K562 (cell line): Measurements from ENCODE around the gene BCAR1. TPM values are rescaled to one million over a fixed set of nuclear protein-coding genes. Genes with fewer than 3 reads are reported as not detected.

Experiments
- ATAC-seq: fragments of 200-7000 bp; cut with Tn5 transposase; 3 replicates; pipeline ENCODE4 v1.9.1; 2020; ENCODE audit warnings: moderate library complexity
- BruUV-seq: library from RNA; stranded (reverse); fragments of 400-500 nt; replicated peaks from 2 replicates; lab custom pipeline; 2021; lab: Mats Ljungman, UMichigan
- CTCF ChIA-PET: fragments of 300-600 bp; formaldehyde crosslinking; extraction: SDS; loops from one replicate; lab custom pipeline; 2021; ENCODE audit warnings: low intra/inter-chr PET ratio; lab: Yijun Ruan, JAX
- POLR2A ChIA-PET: fragments of 300-600, 350-650 bp; sonication (Branson Sonifier 250); formaldehyde crosslinking; extraction: SDS; loops from one replicate; lab custom pipeline; 2021; ENCODE audit warnings: antibody characterized with exemption, inconsistent platforms; lab: Yijun Ruan, JAX
- DNase-seq, 4 experiments: peaks; one replicate each; pipeline versions ENCODE4 v3.0.0 to v3.0.0-alpha.2; 2011 to 2018; ENCODE audit warnings: low spot score in 3 of 4, mixed read lengths in 3 of 4; ENCODE audit errors: extremely low read depth in 1 of 4
- FAIRE-seq: peaks from 2 replicates; lab custom pipeline; 2011; peaks lifted over from hg19 to GRCh38; lab: Jason Lieb, UNC
- H2AFZ ChIP-seq: 2 replicates; pipeline ENCODE4 v1.6.0; 2011; ENCODE audit warnings: low read depth, low read length, control low read depth, inconsistent platforms
- H3K27ac ChIP-seq: fragments of 200-600 bp; 3 replicates; pipeline ENCODE4 v1.8.0; 2011; ENCODE audit warnings: low read depth, mild to moderate bottlenecking, control low read depth, inconsistent platforms, low read length, moderate library complexity, mixed read lengths; ENCODE audit errors: extremely low read depth
- H3K27me3 ChIP-seq, 2 experiments: fragments of 300-600 bp in 1 of 2; 2 replicates in 1 of 2; 3 replicates in 1 of 2; pipeline versions ENCODE4 v1.6.0 to v1.8.0; 2011; ENCODE audit warnings: inconsistent platforms in 2 of 2, low read length in 2 of 2, mild to moderate bottlenecking in 1 of 2, mixed read lengths in 1 of 2, moderate library complexity in 1 of 2; ENCODE audit not compliant: control insufficient read depth in 2 of 2, insufficient read depth in 2 of 2
- H3K36me3 ChIP-seq: fragments of 300-600 bp; 3 replicates; pipeline ENCODE4 v1.8.0; 2011; ENCODE audit warnings: mild to moderate bottlenecking, low read length, inconsistent platforms; ENCODE audit not compliant: control insufficient read depth, insufficient read depth
- H3K4me1 ChIP-seq, 2 experiments: fragments of 200-600 bp in 1 of 2; replicated peaks in 1 of 2; 2 replicates in 1 of 2; 3 replicates in 1 of 2; pipeline versions ENCODE4 v1.5.1 to v1.8.0; 2011; ENCODE audit warnings: inconsistent platforms in 2 of 2, low read length in 2 of 2, mild to moderate bottlenecking in 1 of 2, mixed read lengths in 1 of 2, moderate library complexity in 1 of 2; ENCODE audit not compliant: control insufficient read depth in 2 of 2, insufficient read depth in 2 of 2
- H3K4me2 ChIP-seq: 2 replicates; pipeline ENCODE4 v1.6.1; 2011; ENCODE audit warnings: low read length, control low read depth, inconsistent platforms, mixed read lengths; ENCODE audit not compliant: insufficient read depth
- H3K4me3 ChIP-seq: fragments of 200-600 bp; sonication (generic), shearing (Covaris generic); 2 replicates; pipeline ENCODE4 v1.5.1; 2016; ENCODE audit warnings: control low read depth, inconsistent platforms
- H3K79me2 ChIP-seq: fragments of 200-600 bp; 3 replicates; pipeline ENCODE4 v1.8.0; 2011; ENCODE audit warnings: low read length, inconsistent platforms; ENCODE audit not compliant: control insufficient read depth, insufficient read depth
- H3K9ac ChIP-seq, 2 experiments: 2 replicates each; pipeline versions ENCODE4 v1.6.0 to v1.6.1; 2011; ENCODE audit warnings: low read depth in 2 of 2, low read length in 2 of 2, control low read depth in 1 of 2, inconsistent platforms in 1 of 2, mild to moderate bottlenecking in 1 of 2, mixed read lengths in 1 of 2; ENCODE audit not compliant: insufficient read depth in 1 of 2
- H3K9me1 ChIP-seq: one replicate; pipeline ENCODE4 v1.6.0; 2011; ENCODE audit warnings: inconsistent platforms, mild to moderate bottlenecking, low read length, moderate library complexity; ENCODE audit not compliant: control insufficient read depth, insufficient read depth
- H3K9me3 ChIP-seq: replicated peaks from 2 replicates; pipeline ENCODE4 v1.5.1; 2011; ENCODE audit warnings: low read depth, low read length, inconsistent platforms; ENCODE audit not compliant: control insufficient read depth, insufficient read depth
- H4K20me1 ChIP-seq: replicated peaks from 2 replicates; pipeline ENCODE4 v1.6.1; 2011; ENCODE audit warnings: low read length, inconsistent platforms, mixed read lengths; ENCODE audit not compliant: control insufficient read depth, insufficient read depth
- ARNT ChIP-seq, 2 experiments: fragments of 450-650 bp; IDR thresholded peaks; 2 replicates each; pipeline ENCODE4 v1.6.1; 2016; ENCODE audit warnings: mild to moderate bottlenecking in 1 of 2
- CCAR2 ChIP-seq: fragments of 200-400 bp; formaldehyde crosslinking; IDR thresholded peaks from 2 replicates; pipeline ENCODE4 v1.6.1; 2017; ENCODE audit warnings: mild to moderate bottlenecking, low read depth, low read length
- ETS2 ChIP-seq: IDR thresholded peaks from 2 replicates; pipeline ENCODE4 v1.6.1; 2016; ENCODE audit warnings: borderline replicate concordance, missing genetic modification characterization, mild to moderate bottlenecking, moderate library complexity, missing compliant biosample characterization; ENCODE audit not compliant: poor library complexity, severe bottlenecking
- GTF2E2 ChIP-seq: fragments of 200-800 bp; sonication (Bioruptor generic); IDR thresholded peaks from 2 replicates; pipeline ENCODE4 v1.6.1; 2016; ENCODE audit warnings: missing genetic modification characterization, missing compliant biosample characterization
- HDAC6 ChIP-seq: IDR thresholded peaks from 2 replicates; pipeline ENCODE4 v1.6.1; 2012; ENCODE audit warnings: low read depth, mild to moderate bottlenecking, control low read depth, inconsistent platforms, low read length, moderate library complexity
- SIN3A ChIP-seq, 2 experiments: fragments of 150-350 bp in 1 of 2; IDR thresholded peaks; 2 replicates each; pipeline ENCODE4 v1.6.1; 2011 to 2016; ENCODE audit warnings: borderline replicate concordance in 2 of 2, low read depth in 2 of 2, low read length in 2 of 2, mild to moderate bottlenecking in 2 of 2, moderate library complexity in 2 of 2; ENCODE audit not compliant: control insufficient read depth in 1 of 2
- SRSF7 ChIP-seq: fragments of 200-400 bp; formaldehyde crosslinking; optimal IDR thresholded peaks from 2 replicates; pipeline ENCODE3; 2017; ENCODE audit warnings: mild to moderate bottlenecking, low read depth, low read length
- ZBTB7A ChIP-seq: IDR thresholded peaks from 2 replicates; pipeline ENCODE4 v1.6.1; 2011; ENCODE audit warnings: low read depth, mild to moderate bottlenecking, low read length, moderate library complexity, borderline replicate concordance; ENCODE audit not compliant: control insufficient read depth
- WGBS: fragments of 100-300 bp; shearing (Covaris generic); methylation state at CpG from one replicate; pipeline ENCODE4 v1.1.6; 2016; ENCODE audit warnings: low coverage, mixed read lengths; ENCODE audit not compliant: insufficient coverage; ENCODE audit errors: missing lambda C conversion rate; 5-methylcytosine and 5-hydroxymethylcytosine counted together
- in situ Hi-C: fragments of 300-500 bp; cut with MboI; formaldehyde crosslinking; loops from 4 replicates; pipeline ENCODE4 v1.15.0; 2018; ENCODE audit warnings: inconsistent platforms, mixed read lengths
- intact Hi-C: fragments of 100-400 bp; cut with micrococcal nuclease; formaldehyde crosslinking; loops from 2 replicates; pipeline ENCODE4 v1.14.2; 2022
- polyA plus RNA-seq, 8 experiments: library from polyadenylated mRNA; depleted of rRNA in 4 of 8; stranded (reverse) in 5 of 8; unstranded in 3 of 8; fragments of >200 nt; fragmentation: Nextera tagmentation in 2 of 8; fragmentation: Illumina TruSeq in 1 of 8; extraction: Ambion mirVana in 2 of 8; extraction: Trizol in 1 of 8; gene quantifications; 2 replicates each; pipeline versions ENCODE4 v1.2.1 to v1.2.3, GENCODE V29; 2011 to 2014; ENCODE audit warnings: inconsistent platforms in 1 of 8, missing spikeins in 1 of 8
- total RNA-seq, 7 experiments: library from RNA; depleted of rRNA in 6 of 7; stranded (reverse); fragments of >200 nt in 6 of 7; fragmentation: Illumina TruSeq in 2 of 7; extraction: Trizol in 2 of 7; gene quantifications; 2 replicates each; pipeline versions ENCODE4 v1.2.1 to v1.2.3, GENCODE V29; 2011 to 2021; ENCODE audit warnings: low replicate concordance in 1 of 7
- TF ChIP-seq, protein P1 (sequence below): fragments of 200-600 bp; sonication (generic); IDR thresholded peaks from one replicate; pipeline ENCODE4 v1.6.1; 2012; ENCODE audit warnings: mild to moderate bottlenecking, low read depth, low read length, inconsistent platforms

BCAR1 gene
- total and polyA plus RNA-seq, 9 of the 15 experiments (the other 6 are each of a cell fraction or from before 2014, with no cell fraction given): 0.10 to 26.3 (median 3.6) TPM

DNA sequence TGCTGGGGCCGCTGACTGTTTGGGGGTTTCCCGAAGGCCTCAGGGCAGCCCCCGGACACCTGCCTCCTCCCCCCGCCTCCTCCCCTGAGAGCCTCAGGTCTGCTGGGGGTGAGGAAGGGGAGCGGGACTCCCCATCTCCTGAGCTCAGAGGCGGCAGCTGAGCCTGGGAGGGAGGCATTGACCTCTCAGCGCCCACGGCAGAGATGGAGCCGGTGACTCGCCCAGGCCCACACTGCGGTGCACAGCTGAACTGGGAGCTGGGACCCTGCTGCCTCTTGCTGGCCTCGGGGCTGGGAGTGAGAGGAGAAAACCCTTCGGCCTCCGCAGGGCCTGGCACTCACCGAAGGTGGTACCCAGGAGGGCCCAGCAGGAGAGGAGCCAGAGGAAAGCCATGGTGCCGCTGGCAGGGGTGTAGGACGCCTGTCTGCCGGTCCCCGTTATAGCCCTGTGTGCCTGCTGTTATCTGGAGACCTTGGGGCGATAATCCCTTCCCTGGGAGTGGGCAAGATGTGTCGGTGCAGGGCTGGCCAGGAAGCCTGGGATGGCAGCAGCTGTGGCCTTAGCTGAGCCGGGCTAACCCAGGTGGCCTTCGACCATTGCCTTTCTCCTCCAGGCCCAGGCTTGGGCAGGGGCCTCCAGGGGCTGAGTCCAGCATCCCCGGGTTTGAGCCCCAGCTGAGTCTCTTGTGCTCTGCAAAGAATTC lies 44.5 kb downstream of the BCAR1 start, which contains the start of gene CTRB2:
Gene CTRB2, minus strand, starts transcription at position 413 of the 703 bp plus-strand sequence. Its CDS starts 20 bp downstream, at position 393.
- Histone ChIP-seq H3K27me3 (peaks cover 34 to 76% of the 10 kb centered on the region in 2 experiments), H3K4me3 (no peak within 1 kb of the TSS), H3K4me2 (no peak within 1 kb of the TSS), H2AFZ (no peak within 1 kb of the TSS), H3K9me3 (no peaks in the 10 kb centered on the region), H3K9me1 (no peaks in the 10 kb centered on the region), H4K20me1 (no peaks in the 10 kb centered on the region), H3K4me1 (peaks cover 0 to 15% of the 10 kb centered on the region in 2 experiments; a peak in 2 of 5 replicates), H3K9ac (0 out of 4 replicates have a peak within 1 kb of the TSS, but pooled peaks of 1 of the 2 experiments have one; percentile 4), H3K27ac (no peak within 1 kb of the TSS), H3K79me2 (no peaks in the 10 kb centered on the region), H3K36me3 (no peaks in the 10 kb centered on the region)
- DNase-seq: no peak
- no TSS peak for BruUV-seq
- CTCF ChIA-PET: no interaction called here
- TF ChIP-seq HDAC6 (no peak), ARNT (IDR thresholded peaks at IDR 0.05) (no peak), CCAR2 (no peak), ZBTB7A (no peak), GTF2E2 (no peak), SRSF7 (no peak), ETS2 (tag) (no peak), SIN3A (IDR thresholded peaks at IDR 0.05; ENCODE audit: borderline replicate concordance in 2 of 2, control insufficient read depth in 1 of 2, low read depth in 2 of 2, low read length in 2 of 2) (no peak)
- TF ChIP-seq, protein P1, sequence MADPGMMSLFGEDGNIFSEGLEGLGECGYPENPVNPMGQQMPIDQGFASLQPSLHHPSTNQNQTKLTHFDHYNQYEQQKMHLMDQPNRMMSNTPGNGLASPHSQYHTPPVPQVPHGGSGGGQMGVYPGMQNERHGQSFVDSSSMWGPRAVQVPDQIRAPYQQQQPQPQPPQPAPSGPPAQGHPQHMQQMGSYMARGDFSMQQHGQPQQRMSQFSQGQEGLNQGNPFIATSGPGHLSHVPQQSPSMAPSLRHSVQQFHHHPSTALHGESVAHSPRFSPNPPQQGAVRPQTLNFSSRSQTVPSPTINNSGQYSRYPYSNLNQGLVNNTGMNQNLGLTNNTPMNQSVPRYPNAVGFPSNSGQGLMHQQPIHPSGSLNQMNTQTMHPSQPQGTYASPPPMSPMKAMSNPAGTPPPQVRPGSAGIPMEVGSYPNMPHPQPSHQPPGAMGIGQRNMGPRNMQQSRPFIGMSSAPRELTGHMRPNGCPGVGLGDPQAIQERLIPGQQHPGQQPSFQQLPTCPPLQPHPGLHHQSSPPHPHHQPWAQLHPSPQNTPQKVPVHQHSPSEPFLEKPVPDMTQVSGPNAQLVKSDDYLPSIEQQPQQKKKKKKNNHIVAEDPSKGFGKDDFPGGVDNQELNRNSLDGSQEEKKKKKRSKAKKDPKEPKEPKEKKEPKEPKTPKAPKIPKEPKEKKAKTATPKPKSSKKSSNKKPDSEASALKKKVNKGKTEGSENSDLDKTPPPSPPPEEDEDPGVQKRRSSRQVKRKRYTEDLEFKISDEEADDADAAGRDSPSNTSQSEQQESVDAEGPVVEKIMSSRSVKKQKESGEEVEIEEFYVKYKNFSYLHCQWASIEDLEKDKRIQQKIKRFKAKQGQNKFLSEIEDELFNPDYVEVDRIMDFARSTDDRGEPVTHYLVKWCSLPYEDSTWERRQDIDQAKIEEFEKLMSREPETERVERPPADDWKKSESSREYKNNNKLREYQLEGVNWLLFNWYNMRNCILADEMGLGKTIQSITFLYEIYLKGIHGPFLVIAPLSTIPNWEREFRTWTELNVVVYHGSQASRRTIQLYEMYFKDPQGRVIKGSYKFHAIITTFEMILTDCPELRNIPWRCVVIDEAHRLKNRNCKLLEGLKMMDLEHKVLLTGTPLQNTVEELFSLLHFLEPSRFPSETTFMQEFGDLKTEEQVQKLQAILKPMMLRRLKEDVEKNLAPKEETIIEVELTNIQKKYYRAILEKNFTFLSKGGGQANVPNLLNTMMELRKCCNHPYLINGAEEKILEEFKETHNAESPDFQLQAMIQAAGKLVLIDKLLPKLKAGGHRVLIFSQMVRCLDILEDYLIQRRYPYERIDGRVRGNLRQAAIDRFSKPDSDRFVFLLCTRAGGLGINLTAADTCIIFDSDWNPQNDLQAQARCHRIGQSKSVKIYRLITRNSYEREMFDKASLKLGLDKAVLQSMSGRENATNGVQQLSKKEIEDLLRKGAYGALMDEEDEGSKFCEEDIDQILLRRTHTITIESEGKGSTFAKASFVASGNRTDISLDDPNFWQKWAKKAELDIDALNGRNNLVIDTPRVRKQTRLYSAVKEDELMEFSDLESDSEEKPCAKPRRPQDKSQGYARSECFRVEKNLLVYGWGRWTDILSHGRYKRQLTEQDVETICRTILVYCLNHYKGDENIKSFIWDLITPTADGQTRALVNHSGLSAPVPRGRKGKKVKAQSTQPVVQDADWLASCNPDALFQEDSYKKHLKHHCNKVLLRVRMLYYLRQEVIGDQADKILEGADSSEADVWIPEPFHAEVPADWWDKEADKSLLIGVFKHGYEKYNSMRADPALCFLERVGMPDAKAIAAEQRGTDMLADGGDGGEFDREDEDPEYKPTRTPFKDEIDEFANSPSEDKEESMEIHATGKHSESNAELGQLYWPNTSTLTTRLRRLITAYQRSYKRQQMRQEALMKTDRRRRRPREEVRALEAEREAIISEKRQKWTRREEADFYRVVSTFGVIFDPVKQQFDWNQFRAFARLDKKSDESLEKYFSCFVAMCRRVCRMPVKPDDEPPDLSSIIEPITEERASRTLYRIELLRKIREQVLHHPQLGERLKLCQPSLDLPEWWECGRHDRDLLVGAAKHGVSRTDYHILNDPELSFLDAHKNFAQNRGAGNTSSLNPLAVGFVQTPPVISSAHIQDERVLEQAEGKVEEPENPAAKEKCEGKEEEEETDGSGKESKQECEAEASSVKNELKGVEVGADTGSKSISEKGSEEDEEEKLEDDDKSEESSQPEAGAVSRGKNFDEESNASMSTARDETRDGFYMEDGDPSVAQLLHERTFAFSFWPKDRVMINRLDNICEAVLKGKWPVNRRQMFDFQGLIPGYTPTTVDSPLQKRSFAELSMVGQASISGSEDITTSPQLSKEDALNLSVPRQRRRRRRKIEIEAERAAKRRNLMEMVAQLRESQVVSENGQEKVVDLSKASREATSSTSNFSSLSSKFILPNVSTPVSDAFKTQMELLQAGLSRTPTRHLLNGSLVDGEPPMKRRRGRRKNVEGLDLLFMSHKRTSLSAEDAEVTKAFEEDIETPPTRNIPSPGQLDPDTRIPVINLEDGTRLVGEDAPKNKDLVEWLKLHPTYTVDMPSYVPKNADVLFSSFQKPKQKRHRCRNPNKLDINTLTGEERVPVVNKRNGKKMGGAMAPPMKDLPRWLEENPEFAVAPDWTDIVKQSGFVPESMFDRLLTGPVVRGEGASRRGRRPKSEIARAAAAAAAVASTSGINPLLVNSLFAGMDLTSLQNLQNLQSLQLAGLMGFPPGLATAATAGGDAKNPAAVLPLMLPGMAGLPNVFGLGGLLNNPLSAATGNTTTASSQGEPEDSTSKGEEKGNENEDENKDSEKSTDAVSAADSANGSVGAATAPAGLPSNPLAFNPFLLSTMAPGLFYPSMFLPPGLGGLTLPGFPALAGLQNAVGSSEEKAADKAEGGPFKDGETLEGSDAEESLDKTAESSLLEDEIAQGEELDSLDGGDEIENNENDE: no peak
- intact Hi-C loops (loop anchor here (2.0 kb wide), 1 partner anchor 18 kb away; no protein-coding TSS in a partner anchor), in situ Hi-C loops (loop anchor here (25.0 kb wide), 1 partner anchor 1980 kb away; the partner anchor contains the start of genes MON1B and SYCE1L)
- WGBS: 18% methylated on average over 8 of the region's 24 CpGs
- no peak for ATAC-seq
- POLR2A ChIA-PET: interaction anchor here (0.7 kb wide), 1 partner anchor 10 kb away, joined by 3 read pairs; no protein-coding TSS in a partner anchor
- no peak for FAIRE-seq
